CD4-positive, alpha-beta T cell (primary cell): ENCODE results near the gene BHLHE23. TPM values are rescaled to one million over a fixed set of nuclear protein-coding genes. Genes with fewer than 3 reads are reported as not detected.

ENCODE experiments used
- ATAC-seq: fragments of 200-7000 bp; cut with Tn5 transposase; one replicate; pipeline ENCODE4 v1.10.0; 2022; ENCODE audit warnings: mild to moderate bottlenecking; ENCODE audit not compliant: poor library complexity
- CTCF ChIA-PET: fragments of 350-600 bp; sonication (Branson Sonifier 250); formaldehyde crosslinking; loops from one replicate; lab custom pipeline; 2021; ENCODE audit warnings: antibody characterized with exemption, inconsistent platforms; lab: Charles Lee
- POLR2A ChIA-PET: fragments of 350-600 bp; sonication (Branson Sonifier 250); formaldehyde crosslinking; loops from one replicate; lab custom pipeline; 2021; ENCODE audit warnings: antibody characterized with exemption, inconsistent platforms; lab: Charles Lee
- DNase-seq, 14 experiments: peaks; one replicate each; pipeline ENCODE4 v3.0.0-alpha.2; 2013 to 2020; ENCODE audit warnings: mixed read lengths in 2 of 14
- H3K27ac ChIP-seq, 2 donors: one replicate each; pipeline versions ENCODE4 v1.5.1 to v1.7.0; 2013; ENCODE audit warnings: low read length in 2 of 2, low read depth in 1 of 2, mild to moderate bottlenecking in 1 of 2
- H3K27me3 ChIP-seq, 2 experiments: 1 replicate in 1 of 2; 2 replicates in 1 of 2; pipeline versions ENCODE4 v1.6.1 to v1.7.0; 2013; ENCODE audit warnings: low read length in 2 of 2, control low read depth in 1 of 2, mild to moderate bottlenecking in 1 of 2, moderate library complexity in 1 of 2; ENCODE audit not compliant: insufficient read depth in 2 of 2, control insufficient read depth in 1 of 2
- H3K36me3 ChIP-seq: one replicate; pipeline ENCODE4 v1.6.1; 2013; ENCODE audit warnings: low read length, control low read depth; ENCODE audit not compliant: insufficient read depth
- H3K4me1 ChIP-seq: one replicate; pipeline ENCODE4 v1.6.1; 2013; ENCODE audit warnings: low read length, control low read depth; ENCODE audit not compliant: insufficient read depth
- H3K4me3 ChIP-seq: one replicate; pipeline ENCODE4 v1.5.1; 2013; ENCODE audit warnings: mild to moderate bottlenecking, low read length, moderate library complexity
- H3K9me3 ChIP-seq, 2 experiments: 1 replicate in 1 of 2; 2 replicates in 1 of 2; pipeline versions ENCODE4 v1.6.1 to v1.7.0; 2013; ENCODE audit warnings: low read length in 2 of 2, mild to moderate bottlenecking in 2 of 2, control low read depth in 1 of 2, moderate library complexity in 1 of 2; ENCODE audit not compliant: control insufficient read depth in 1 of 2, insufficient read depth in 1 of 2
- H3K27ac Mint-ChIP-seq: one replicate; pipeline ENCODE4 v1.8.0; 2020; ENCODE audit warnings: mixed read lengths
- H3K27me3 Mint-ChIP-seq: one replicate; pipeline ENCODE4 v1.8.0; 2021; ENCODE audit warnings: mixed read lengths
- H3K36me3 Mint-ChIP-seq: one replicate; pipeline ENCODE4 v1.8.0; 2021; ENCODE audit warnings: low read depth, mixed read lengths
- H3K4me1 Mint-ChIP-seq: one replicate; pipeline ENCODE4 v1.8.0; 2021; ENCODE audit warnings: low read depth, mixed read lengths
- H3K4me3 Mint-ChIP-seq: one replicate; pipeline ENCODE4 v1.8.0; 2020; ENCODE audit warnings: mild to moderate bottlenecking, mixed read lengths
- H3K9me3 Mint-ChIP-seq: one replicate; pipeline ENCODE4 v1.8.0; 2020; ENCODE audit warnings: mixed read lengths
- intact Hi-C, 2 experiments: fragments of 100-400 bp; cut with DNase I in 1 of 2; cut with micrococcal nuclease in 1 of 2; formaldehyde crosslinking; loops; one replicate each; pipeline versions ENCODE4 v1.15.1 to v1.9.0; 2023 to 2025; cut with DNase I, micrococcal nuclease
- total RNA-seq, 174 experiments: library from RNA in 2 of 174; stranded (reverse) in 2 of 174; gene quantifications; one replicate each; pipeline ENCODE4 v1.2.3 and lab custom pipeline; 2021 to 2026
- TF ChIP-seq, protein P1 (sequence below): fragments of 200-600 bp; IDR thresholded peaks from one replicate; pipeline ENCODE4 v1.8.0; 2022; ENCODE audit warnings: antibody characterized with exemption, mild to moderate bottlenecking

Gene BHLHE23
- total RNA-seq, 2 experiments from 2014 or later: not detected

DNA sequence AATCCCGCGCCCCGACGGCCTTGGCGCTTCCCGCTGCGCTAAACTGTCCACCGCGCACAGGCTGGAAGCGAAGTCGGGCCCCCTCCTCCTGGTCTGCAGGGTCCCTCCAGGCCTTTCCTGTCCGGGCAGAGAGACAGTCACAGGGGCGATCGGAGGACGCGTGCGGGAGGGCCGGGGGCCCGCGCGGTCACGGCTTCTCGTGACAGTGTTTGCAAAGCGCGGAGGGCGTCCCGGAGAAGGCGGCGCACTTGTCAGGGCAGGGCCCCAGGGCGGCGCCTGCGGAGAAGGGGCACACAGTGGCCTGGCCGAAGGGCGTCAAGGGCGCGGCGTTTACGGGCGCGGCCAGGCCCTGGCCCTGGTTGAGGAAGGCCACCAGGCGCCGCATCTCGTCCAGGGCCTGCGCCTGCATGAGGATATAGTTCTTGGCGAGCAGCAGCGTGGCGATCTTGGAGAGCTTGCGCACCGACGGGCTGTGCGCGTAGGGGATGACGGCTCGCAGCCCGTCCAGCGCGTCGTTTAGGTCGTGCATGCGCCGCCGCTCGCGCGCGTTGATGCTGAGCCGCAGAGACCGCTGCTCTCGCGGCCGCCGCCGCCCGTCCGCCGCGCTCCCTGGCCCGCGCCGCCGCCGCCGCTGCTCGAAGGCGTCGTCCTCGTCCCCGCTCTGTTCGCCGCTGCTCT lies 763 bp downstream of the BHLHE23 start:
- DNase-seq (peak in 3 of 14 experiments; percentile 7 to 37 (median 17)), ATAC-seq (no peak)
- Mint-ChIP-seq H3K27ac (no peak overlapping the region), H3K4me3 (peak overlapping the region; percentile 45), H3K36me3 (no peaks in the 10 kb centered on the region), H3K4me1 (peaks cover 24% of the 10 kb centered on the region), H3K9me3 (no peaks in the 10 kb centered on the region), H3K27me3 (peaks cover 65% of the 10 kb centered on the region)
- no peak overlapping the region for H3K4me3 ChIP-seq
- peaks cover 62% of the 10 kb centered on the region for H3K4me1 ChIP-seq
- H3K27ac ChIP-seq: no peak overlapping the region
- ChIA-PET CTCF (interaction anchor here (0.9 to 1.5 kb wide), 2 partner anchors 34 kb away, joined by 3 to 10 read pairs; no protein-coding TSS in a partner anchor), POLR2A (interaction anchor here (1.3 kb wide), 1 partner anchor 33 kb away, joined by 4 read pairs; no protein-coding TSS in a partner anchor)
- peaks cover 60 to 66% of the 10 kb centered on the region in 2 experiments for H3K27me3 ChIP-seq
- intact Hi-C loops: loop anchor here (5.0 to 10.0 kb wide), 3 partner anchors 51 to 511 kb away; partner anchors contain the start of gene SLC17A9 (in 1 of the 2)
- no peaks in the 10 kb centered on the region for H3K36me3 ChIP-seq
- peaks cover 0 to 40% of the 10 kb centered on the region in 2 experiments for H3K9me3 ChIP-seq
- TF ChIP-seq, protein P1, sequence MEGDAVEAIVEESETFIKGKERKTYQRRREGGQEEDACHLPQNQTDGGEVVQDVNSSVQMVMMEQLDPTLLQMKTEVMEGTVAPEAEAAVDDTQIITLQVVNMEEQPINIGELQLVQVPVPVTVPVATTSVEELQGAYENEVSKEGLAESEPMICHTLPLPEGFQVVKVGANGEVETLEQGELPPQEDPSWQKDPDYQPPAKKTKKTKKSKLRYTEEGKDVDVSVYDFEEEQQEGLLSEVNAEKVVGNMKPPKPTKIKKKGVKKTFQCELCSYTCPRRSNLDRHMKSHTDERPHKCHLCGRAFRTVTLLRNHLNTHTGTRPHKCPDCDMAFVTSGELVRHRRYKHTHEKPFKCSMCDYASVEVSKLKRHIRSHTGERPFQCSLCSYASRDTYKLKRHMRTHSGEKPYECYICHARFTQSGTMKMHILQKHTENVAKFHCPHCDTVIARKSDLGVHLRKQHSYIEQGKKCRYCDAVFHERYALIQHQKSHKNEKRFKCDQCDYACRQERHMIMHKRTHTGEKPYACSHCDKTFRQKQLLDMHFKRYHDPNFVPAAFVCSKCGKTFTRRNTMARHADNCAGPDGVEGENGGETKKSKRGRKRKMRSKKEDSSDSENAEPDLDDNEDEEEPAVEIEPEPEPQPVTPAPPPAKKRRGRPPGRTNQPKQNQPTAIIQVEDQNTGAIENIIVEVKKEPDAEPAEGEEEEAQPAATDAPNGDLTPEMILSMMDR: no peak

DNA sequence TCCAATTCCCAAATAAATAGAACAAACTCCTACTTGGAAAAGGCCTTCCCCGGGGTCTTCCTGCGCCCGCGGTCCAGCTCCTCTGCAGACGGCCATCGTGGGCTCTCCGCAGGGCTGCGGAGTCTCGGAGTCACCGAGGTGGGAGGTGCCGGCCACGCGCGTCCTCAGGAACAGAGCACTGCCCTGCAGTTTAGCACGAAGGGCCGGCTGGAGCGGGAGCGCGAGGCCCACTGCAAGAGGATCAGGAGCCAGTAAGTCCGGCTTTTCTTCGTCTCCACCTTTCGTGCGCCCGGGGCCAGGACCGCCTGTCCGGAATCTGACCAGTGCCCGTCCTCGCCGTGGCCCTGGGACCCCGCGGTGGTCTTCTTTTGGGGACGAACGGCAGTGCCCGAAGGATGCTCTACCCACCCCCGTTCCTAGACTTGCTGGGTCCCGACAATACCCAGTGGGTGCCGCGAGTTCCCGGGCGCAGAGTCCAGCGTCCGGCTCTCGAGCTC lies 1.4 kb downstream of the BHLHE23 start:
- H3K27me3 Mint-ChIP-seq: peaks cover 66% of the 10 kb centered on the region
- peak in 1 of 14 experiments; percentile 14 for DNase-seq
- peaks cover 23% of the 10 kb centered on the region for H3K4me1 Mint-ChIP-seq
- intact Hi-C loops: loop anchor here (5.0 to 10.0 kb wide), 3 partner anchors 51 to 511 kb away; partner anchors contain the start of gene SLC17A9 (in 1 of the 2)
- H3K4me1 ChIP-seq: peaks cover 57% of the 10 kb centered on the region
- peaks cover 0 to 35% of the 10 kb centered on the region in 2 experiments for H3K9me3 ChIP-seq
- no peak for ATAC-seq
- ChIA-PET POLR2A (interaction anchor here (1.3 kb wide), 1 partner anchor 33 kb away, joined by 4 read pairs; no protein-coding TSS in a partner anchor), CTCF (interaction anchor here (0.9 kb wide), 1 partner anchor 33 kb away, joined by 3 read pairs; no protein-coding TSS in a partner anchor)
- peaks cover 60 to 72% of the 10 kb centered on the region in 2 experiments for H3K27me3 ChIP-seq
- H3K9me3 Mint-ChIP-seq: no peaks in the 10 kb centered on the region
- H3K36me3 ChIP-seq: no peaks in the 10 kb centered on the region
- TF ChIP-seq, protein P1: no peak
- H3K36me3 Mint-ChIP-seq: no peaks in the 10 kb centered on the region
- H3K27ac Mint-ChIP-seq: no peak overlapping the region
- no peak overlapping the region for H3K4me3 ChIP-seq
- no peak overlapping the region for H3K27ac ChIP-seq
- H3K4me3 Mint-ChIP-seq: peak overlapping the region; percentile 45

DNA sequence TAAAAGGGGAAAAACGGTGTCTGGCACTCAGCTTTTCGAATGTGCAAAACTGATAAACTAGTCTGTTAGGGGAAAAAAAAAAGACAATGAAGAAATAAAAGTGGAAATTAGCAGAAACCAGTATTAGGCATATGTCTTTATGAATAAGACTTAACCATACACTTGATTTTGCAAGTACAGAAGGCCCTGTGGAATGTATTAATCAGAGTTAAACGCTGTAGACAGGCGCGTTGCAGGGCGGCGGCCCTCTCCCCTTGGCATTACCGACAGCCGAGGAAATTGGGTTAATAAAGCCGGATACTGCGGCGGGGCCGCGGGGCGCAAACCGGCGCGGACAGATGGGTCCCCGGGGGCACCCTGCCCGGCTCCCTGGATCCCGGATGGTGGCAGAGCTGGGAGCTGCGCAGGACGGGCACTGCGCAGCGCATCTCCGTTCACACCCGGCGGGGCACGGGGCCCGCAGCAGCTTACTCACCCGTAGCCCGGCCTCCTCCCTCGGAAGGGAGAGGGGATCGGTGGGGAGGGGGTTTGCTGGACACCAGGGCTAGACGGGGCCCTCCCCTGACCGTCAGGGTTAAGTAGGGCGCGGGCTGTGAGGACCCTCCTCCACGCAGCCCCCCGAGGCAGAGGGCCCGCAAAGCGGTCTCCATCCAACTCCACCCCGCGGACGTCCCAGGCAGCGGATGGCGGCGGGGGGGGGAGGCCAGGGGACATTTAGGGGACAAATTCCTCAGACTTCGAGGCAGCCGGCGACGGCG lies 2.0 kb downstream of the BHLHE23 start:
- H3K27ac Mint-ChIP-seq: no peak overlapping the region
- H3K4me1 ChIP-seq: peaks cover 50% of the 10 kb centered on the region
- no peaks in the 10 kb centered on the region for H3K9me3 Mint-ChIP-seq
- ATAC-seq (no peak), DNase-seq (peak in 1 of 14 experiments; percentile 21)
- peaks cover 0 to 38% of the 10 kb centered on the region in 2 experiments for H3K9me3 ChIP-seq
- no peaks in the 10 kb centered on the region for H3K36me3 Mint-ChIP-seq
- peaks cover 16% of the 10 kb centered on the region for H3K4me1 Mint-ChIP-seq
- no peak overlapping the region for H3K4me3 Mint-ChIP-seq
- ChIA-PET POLR2A (interaction anchor here (1.7 kb wide), 1 partner anchor 32 kb away, joined by 8 read pairs; no protein-coding TSS in a partner anchor), CTCF (interaction anchor here (0.9 to 2.4 kb wide), 3 partner anchors 32 to 91 kb away, joined by 3 to 10 read pairs (median 3); no protein-coding TSS in a partner anchor)
- H3K27me3 ChIP-seq: peaks cover 60 to 73% of the 10 kb centered on the region in 2 experiments
- H3K27me3 Mint-ChIP-seq: peaks cover 65% of the 10 kb centered on the region
- TF ChIP-seq, protein P1: no peak
- no peak overlapping the region for H3K27ac ChIP-seq
- H3K36me3 ChIP-seq: no peaks in the 10 kb centered on the region
- intact Hi-C loops: loop anchor here (5.0 to 10.0 kb wide), 3 partner anchors 50 to 510 kb away; partner anchors contain the start of gene SLC17A9 (in 1 of the 2)
- H3K4me3 ChIP-seq: no peak overlapping the region
